SK-MEL-5 (cell line): ENCODE data around the gene CORO7. TPM values are rescaled to one million over a fixed set of nuclear protein-coding genes. Genes with fewer than 3 reads are reported as not detected.
"Not testable (repeated sequence)": the region's sequence is repeated elsewhere in the genome, so short reads cannot be mapped to it uniquely, and the experiment has no call there.

Experiments used
- DNase-seq: peaks from one replicate; pipeline ENCODE4 v3.0.0-alpha.2; 2016; ENCODE audit warnings: low read depth, low spot score
- in situ Hi-C: cut with HindIII; loops from 2 replicates; pipeline ENCODE4 v1.10.0; 2016; ENCODE audit warnings: low sequenced_read_pairs, high pct_unique_total_duplicates, low pct_unique_long_range_greater_than_20kb
- total RNA-seq: library from RNA; depleted of rRNA; stranded (reverse); fragments of >200 nt; shearing (Covaris generic); gene quantifications from 2 replicates; pipeline ENCODE4 v1.2.3, GENCODE V29; 2014

Gene CORO7
- total RNA-seq, 1 experiment from 2014 or later = 17.4 TPM

DNA sequence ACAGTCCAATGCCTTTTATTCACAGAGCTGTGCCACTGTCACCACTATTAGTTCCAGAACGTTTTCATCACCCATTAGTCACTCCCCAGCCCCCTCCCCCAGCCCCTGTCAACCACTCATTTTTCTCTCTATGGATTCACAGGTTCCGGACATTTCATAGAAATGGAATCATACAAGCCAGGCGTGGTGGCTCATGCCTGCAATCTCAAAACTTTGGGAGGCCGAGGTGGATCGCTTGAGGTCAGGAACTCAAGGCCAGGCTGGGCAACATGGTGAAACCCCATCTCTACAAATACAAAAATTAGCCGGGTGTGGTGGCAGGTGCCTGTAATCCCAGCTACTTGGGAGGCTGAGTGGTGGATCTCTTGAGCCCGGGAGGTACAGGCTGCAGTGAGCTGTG lies 64.5 kb downstream of the CORO7 start:
- no peak for DNase-seq
- in situ Hi-C loops = no loop called here

DNA sequence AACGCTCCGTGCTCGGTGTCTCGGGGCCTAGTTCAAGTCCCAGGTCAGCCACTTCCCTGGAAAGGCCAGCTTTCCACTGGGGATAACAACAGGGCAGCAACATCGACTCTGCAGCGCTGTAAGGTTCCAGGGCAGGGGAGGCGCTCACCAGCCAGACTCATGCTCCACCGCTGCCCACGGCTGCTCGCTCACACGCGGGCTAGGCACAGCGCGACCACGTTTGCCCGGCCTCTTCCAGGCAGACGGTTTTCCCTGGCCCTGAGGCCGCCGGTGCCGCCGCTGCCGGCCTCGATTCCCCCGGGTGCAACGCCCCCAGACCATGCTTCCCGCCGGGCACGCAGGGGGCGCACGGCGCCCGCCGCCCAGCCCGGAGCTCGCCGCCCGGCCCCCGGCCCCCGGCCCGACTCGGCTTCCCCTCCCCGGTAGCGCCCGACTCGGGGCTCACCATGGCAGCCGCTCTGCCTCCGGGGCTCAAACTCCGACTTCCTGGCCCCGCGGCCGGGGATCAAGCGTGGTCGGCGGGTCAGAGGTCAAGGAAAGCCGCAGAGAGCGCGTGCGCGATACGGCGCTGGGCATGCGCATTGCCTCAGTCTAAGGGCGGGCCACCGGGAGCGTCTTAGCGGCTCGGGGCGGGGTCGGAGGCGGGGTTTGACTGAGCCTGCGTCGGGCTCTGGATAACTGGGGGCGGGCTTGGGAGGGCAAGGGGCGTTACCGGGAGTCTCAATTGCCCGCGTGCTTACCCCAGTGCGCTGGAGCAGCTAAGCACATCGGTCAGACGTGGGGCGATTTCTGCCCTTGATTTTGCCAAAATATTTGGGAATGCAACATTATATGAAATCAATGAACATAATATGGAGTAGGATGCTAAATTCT lies 65.4 kb downstream of the CORO7 start, which contains the start of gene PAM16:
TSS of gene PAM16 (minus strand) at position 535 of the 873 bp plus-strand sequence. CDS start at position 448, 87 bp downstream.
- peak; percentile 93 for DNase-seq
- in situ Hi-C loops = no loop called here

DNA sequence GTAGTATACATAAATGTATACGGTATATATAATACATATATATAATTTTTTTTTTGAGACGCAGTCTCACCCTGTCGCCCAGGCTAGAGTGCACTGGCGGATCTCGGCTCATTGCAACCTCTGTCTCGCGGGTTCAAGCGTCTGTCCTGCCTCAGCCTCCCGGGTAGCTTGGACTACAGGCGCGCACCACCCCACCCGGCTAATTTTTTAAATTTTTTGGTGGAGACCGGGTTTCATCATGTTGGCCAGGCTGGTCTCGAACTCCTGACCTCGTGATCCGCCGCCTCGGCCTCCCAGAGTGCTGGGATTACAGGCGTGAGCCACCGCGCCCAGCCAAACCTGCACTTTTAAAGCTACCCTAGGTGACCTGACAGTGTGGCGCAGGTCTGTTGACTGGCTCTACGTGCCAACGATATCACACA lies 66.0 kb downstream of the CORO7 start:
- in situ Hi-C loops = no loop called here
- DNase-seq = no peak

DNA sequence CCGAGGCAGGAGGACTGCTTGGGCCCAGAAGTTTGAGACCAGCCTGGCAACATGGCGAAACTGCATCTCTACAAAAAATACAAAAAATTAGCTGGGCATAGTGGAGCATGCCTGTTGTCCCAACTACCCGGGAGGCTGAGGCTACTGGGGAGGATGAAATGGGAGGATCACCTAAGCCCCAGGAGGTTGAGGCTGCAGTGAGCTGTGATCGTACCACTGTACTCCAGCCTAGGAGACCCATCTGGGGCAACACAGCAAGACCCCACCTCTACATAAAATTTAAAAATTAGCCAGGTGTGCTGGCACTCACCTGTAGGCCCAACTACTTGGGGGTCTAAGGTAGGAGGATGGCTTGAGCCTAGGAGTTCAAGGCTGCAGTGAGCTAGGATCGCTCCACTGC lies 67.1 kb downstream of the CORO7 start:
- DNase-seq = no peak
- in situ Hi-C loops = no loop called here

DNA sequence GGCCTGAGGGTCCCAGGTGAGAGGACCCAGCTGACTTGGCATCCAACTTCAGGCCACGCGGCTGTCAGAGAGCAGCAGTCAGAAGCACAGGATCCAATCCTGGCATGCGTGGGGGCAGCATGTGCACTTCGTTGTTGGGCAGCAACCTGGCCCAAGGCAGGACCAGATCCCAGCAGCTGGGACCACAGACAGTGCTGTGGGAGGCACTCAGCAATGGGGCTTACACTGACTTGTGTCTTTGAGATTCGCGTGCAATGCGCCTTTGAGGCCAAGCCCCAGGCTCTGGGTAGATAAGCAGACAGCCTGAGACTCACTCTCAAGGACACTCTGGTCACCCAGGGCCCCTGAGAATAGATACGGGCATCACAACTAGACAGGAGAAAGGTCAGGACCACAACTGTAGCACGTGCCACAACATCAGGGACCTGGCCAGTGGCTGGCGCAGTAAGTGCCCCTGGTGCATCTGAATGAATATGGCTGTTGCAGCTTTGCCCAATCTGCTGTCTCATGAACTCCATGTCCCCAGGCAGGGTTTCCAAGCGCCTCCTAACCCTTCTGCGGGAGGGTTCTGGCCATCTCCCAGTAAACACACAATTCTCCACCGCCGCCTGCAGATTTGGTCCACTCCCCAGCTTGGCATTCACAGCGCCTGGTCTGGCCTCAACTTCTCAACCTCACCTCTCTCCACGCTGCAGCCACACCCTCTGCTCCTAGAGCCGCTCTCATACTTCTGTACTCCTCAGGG lies 68.5 kb downstream of the CORO7 start:
- no peak for DNase-seq

DNA sequence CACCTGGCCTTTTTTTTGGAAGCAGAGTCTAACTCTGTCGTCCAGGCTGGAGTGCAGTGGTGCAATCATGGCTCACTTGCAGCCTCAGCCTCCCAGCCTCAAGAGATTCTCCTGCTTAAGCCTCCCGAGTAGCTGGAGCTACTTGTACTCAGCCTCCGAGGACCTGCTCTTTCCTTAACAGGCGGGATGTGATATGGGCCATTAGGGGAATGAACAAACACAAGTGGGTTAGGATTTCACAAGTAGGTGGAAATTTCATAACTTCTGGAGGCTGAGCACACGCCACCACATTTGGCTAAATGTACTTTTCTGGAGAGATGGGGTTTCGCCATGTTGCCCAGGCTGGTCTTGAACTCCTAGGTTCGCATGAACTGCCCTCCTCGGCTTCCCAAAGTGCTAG lies 69.4 kb downstream of the CORO7 start:
- DNase-seq = no peak
- in situ Hi-C loops = no loop called here

More for the DNA sequence above, 68.5 kb downstream of the CORO7 start:
- in situ Hi-C loops = no loop called here

DNA sequence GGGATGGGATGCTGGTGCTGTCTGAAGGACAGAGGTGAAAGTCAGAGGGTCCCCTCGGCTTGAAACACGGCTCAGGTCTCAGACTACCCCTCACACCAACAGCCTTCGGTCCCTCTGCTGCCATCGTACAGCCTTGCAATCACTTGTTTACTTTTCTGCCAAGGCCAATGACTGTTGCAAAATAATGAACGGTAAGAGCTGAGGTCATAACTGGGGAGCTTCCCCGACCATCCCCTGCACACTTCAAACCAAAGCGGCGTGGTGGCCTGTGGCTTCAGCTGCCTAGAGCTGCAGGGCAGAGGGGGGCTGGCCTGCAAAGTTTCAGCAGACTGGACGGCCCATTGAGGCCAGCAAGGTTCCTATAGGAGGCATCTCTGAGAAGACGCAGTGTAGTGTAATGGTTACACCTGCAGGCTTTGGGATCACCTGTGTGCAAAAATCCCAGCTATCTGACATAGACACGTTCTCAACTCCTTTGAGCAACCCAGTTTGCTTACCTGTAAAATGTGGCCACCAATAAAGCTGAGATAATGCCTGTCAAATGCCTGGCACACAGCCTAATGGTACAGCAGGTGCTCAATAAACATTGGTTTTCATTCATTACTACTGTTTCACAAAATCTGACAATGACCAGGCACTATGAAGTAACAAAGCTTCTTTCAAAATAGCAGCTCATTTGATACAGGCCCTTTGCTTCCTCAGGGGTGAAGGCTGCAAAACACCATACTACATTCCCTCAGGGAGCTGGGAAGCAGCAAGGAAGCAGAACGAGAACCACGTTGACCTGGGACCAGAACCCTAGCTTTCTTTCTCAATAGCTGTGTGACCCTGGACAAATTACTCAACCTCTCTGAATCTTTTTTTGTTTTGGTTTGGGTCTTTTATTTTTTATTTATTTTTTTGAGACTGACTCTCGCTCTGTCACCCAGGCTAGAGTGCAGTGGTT lies 70.3 kb downstream of the CORO7 start:
- in situ Hi-C loops = no loop called here
- DNase-seq = no peak

DNA sequence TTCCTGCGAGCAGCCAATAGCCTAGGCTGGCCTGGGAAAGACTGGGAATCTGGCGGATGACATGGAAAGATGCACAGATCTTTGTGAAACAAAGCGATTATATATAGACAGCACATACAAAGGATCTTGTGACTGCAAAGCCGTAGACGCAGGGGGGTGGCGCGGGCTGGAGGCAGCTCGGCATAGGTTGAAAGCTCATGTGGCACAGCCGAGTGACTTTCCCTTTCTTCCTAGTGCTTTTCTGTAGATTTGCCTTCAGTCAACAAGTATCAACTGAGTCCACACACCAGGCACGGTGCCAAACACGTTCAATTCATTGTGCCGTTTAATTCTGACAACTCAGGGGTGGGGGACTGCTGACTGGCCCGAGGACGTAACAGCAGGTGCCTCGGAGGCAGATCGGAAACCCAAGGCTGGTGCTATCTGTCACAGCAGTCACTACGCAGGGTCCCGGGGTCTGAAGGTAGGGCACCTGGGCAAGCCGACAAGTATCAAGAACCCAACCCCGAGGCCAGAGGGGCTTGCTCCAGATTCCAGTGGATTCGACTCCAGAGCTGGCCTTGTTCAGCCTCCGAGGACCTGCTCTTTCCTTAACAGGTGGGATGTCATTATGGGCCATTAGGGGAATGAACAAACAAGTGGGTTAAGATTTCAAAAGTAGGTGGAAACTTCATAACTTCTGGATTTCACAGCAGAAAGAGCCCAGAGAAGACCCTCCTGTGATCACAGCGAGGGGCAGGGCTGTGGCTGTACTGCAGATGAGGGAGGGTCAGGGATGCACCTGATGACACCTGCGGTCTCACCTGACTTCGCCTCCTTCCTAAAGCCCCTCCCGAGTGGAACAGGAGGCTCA lies 71.2 kb downstream of the CORO7 start:
- in situ Hi-C loops = no loop called here
- peak; percentile 92 for DNase-seq

DNA sequence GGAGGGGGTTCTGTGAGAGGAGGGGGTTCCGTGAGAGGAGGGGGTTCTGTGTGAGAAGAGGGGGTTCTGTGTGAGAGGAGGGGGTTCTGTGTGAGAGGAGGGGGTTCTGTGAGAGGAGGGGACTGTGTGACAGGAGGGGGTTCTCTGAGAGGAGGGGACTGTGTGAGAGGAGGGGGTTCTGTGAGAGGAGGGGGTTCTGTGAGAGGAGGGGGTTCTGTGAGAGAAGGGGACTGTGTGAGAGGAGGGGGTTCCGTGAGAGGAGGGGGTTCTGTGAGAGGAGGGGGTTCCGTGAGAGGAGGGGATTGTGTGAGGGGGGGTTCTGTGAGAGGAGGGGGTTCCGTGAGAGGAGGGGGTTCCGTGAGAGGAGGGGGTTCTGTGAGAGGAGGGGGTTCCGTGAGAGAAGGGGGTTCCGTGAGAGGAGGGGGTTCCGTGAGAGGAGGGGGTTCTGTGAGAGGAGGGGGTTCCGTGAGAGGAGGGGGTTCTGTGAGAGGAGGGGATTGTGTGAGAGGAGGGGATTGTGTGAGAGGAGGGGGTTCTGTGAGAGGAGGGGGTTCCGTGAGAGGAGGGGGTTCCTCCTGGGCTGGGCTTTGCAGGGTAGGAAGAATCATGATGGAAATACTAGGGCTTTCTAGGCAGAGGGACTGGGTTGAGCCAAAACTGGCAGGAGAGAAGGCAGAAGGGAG lies 72.0 kb downstream of the CORO7 start:
- in situ Hi-C loops, DNase-seq: not testable (repeated sequence)

DNA sequence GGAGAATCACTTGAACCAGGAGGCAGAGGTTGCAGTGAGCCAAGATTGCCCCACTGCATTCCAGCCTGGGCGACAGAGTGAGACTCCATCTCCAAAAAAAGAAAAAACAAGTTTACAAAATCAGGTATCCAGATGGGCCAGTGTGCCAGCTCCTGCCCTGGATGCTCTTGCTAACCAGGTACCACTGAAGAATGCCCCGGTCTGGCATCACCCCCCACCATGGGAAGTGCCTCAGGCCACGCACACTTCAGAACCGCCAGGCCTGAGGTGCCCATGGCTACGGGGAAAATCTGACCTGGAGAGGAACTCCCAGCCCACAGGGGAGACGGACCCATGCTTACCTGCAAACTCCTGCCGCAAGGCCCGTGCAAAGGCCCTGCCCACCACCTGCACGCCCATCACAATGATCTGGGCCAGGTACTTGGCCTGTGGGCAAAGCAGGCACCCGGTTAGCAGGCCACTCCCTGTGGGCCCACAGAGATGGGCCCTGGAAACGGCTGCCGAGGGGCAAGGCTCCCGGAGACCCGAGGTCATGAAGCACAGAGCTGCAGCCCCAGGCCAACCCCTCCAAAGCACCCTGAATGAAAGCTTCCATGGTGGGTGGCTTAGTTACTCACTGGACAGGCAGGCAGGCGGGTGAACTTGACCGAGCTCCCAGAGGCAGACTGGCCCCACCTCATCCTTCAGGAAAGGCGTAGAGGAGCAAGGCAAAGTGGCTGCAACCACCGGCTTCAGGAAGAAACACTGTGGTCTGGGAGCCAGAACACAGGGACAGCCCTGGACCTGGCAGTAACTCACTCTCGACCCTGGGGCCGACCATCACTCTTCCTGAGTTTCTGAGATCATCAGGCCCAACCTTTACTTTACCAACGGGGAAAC lies 73.3 kb downstream of the CORO7 start:
- DNase-seq = no peak
- in situ Hi-C loops = no loop called here

DNA sequence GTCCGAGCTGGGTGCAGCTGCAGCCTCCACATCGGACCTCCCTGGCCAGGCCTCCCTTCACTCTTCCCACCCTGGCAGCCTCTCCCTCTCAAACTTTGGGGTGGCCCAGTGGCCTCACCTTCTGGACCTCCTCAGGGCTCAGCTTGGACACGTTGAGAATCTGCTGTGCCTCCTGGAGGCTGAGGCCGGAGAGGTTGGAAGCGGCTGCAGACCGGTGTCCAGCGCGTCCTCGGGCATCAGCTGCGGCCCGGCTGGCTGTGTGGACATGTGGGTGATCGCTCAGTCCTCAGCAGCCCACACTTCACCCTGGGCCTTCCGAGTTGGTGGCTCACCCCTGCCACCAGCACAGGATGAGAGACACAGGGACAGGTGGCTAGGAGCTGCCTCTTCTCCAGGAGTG lies 75.1 kb downstream of the CORO7 start:
- DNase-seq = no peak
- in situ Hi-C loops = no loop called here

DNA sequence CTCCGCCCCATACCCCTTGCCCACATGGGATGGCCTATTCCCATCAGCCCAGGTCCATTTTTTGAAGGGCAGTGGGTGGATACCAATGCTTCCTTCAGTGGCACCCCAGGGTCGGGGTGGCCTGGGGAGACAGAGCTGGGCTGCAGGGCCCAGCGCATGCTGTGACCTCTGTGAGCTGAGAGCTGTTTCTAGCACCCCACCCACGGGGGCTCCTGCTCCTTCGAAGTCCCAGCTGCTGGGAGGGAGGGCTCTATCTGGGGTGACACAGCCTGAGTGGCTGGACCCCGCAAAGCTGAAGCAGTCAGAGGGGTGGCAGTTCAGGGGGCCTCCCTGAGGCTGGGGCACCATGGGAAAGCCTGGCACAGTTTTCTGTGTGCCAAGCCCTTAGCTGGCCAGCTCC lies 76.0 kb downstream of the CORO7 start:
- in situ Hi-C loops = no loop called here
- no peak for DNase-seq

DNA sequence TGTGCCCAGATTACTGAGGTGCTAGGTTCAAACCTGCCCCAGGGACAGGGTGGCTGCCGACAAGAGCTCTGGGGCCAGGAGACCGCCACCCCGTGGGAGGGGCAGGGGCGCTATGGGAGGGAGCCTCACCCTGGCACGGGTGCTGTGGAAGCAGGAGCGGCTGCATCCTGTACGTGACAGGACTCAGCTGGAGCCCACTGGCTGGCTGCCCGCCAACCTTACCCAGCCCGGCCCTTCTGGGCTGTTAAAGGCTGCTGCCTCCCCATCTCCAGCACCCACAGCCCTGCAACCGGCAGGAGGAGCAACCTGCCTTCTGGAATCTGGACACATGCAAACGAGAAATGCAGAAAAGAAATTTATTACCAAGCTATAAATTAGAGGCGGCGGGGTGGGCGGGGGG lies 76.5 kb downstream of the CORO7 start:
- DNase-seq = no peak
- in situ Hi-C loops = no loop called here

DNA sequence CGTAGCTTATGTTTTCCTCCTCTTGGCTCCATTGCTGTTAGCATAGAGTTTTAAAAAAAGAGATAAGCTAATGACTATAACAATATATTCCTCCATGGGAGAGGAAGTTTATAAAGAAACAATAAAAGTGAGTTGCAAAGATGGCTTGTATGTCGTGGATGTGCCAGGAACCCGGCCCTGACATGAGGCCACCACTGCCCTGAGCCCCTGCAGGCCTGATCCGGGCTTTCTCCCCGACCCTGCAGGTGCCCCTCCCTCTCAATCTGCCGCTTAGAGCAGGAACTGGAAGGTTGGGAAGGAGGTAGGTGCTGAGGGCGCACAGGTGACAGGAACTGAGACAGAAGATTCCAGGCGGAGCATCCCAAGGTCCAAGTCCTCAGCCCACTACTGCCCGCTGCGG lies 76.9 kb downstream of the CORO7 start:
- no peak for DNase-seq
- in situ Hi-C loops = no loop called here

DNA sequence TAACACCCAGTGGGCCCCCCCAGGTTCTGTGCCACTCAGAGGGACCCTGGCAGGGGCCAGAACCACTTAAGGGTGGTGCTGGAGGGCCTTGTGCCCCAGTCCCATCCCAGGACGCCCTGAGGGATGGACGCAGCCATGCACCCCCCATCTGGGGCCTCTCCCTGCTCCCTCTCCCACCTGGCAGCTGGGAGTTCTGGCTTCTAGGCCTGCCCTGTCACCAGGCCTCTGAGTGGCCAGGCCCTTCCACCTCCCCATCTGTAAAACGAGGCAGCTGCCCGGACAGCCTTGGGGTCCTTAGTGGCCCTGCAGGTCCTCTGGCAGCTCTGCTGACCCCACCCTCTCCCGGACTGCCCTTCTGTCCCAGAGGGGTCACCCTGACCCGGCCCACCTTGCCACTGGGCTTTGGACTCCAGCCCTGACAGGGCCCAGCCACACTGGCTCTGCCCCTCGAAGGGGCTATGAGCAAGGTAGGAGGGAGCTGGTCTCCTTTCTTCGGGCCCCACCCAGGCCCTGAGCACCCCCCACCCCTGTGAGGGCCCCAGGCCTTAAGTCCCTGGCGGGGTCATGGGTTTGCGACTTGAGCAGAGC lies 77.6 kb downstream of the CORO7 start:
- in situ Hi-C loops = no loop called here
- DNase-seq = no peak
